ENCODE measurements around the gene LPAR1.

GRCh38 chr9:111050819-111051218 lies 12.5 kb upstream of the LPAR1 start:
- TF ChIP-seq EZH2 (IDR thresholded peaks at IDR 0.05; ENCODE audit: borderline replicate concordance, low read length) (no peak), CTCF (conservative IDR thresholded peaks at IDR 0.05 in 1 of 2, IDR thresholded peaks at IDR 0.05 in 1 of 2; ENCODE audit: extremely low read depth in 1 of 2, insufficient read depth in 1 of 2, low read depth in 1 of 2, low read length in 2 of 2) (no peak)

Data from mammary epithelial cell (primary cell).